A549 (cell line): ENCODE data around the gene ZNF24. TPM values are rescaled to one million over a fixed set of nuclear protein-coding genes. Genes with fewer than 3 reads are reported as not detected.

Experiments
- ATAC-seq, 2 experiments: fragments of 200-7000 bp in 1 of 2; fragments of >200 bp in 1 of 2; cut with Nextera tagmentation in 1 of 2; cut with Tn5 transposase in 1 of 2; 3 replicates each; pipeline versions ENCODE4 v1.8.0 to v1.9.1; 2018 to 2020; ENCODE audit warnings: mild to moderate bottlenecking in 1 of 2, moderate library complexity in 1 of 2
- CTCF ChIA-PET: fragments of 300-600 bp; sonication (Branson Sonifier 250); formaldehyde crosslinking; extraction: SDS; loops from one replicate; lab custom pipeline; 2021; ENCODE audit warnings: antibody characterized with exemption, inconsistent platforms; lab: Yijun Ruan, JAX
- POLR2A ChIA-PET: fragments of 350-600 bp; formaldehyde crosslinking; extraction: SDS; loops from one replicate; lab custom pipeline; 2021; ENCODE audit warnings: antibody characterized with exemption, inconsistent platforms; lab: Yijun Ruan, JAX
- DNase-seq, 2 experiments: peaks; one replicate each; pipeline versions ENCODE4 v3.0.0 to v3.0.0-alpha.2; 2011 to 2016; ENCODE audit warnings: low read depth in 1 of 2, low spot score in 1 of 2
- FAIRE-seq: peaks from 2 replicates; lab custom pipeline; 2011; peaks lifted over from hg19 to GRCh38; lab: Jason Lieb, UNC
- H3K27ac ChIP-seq, 2 experiments: fragments of >200 bp; sonication (Bioruptor Twin); formaldehyde crosslinking; 3 replicates each; pipeline ENCODE4 v1.5.1; 2016 to 2017
- H3K4me1 ChIP-seq: fragments of >200 bp; sonication (Bioruptor Twin); formaldehyde crosslinking; 3 replicates; pipeline ENCODE4 v1.6.1; 2016
- H3K4me2 ChIP-seq: fragments of >200 bp; sonication (Bioruptor Twin); formaldehyde crosslinking; 3 replicates; pipeline ENCODE4 v1.6.1; 2016
- H3K4me3 ChIP-seq: fragments of >200 bp; sonication (Bioruptor Twin); formaldehyde crosslinking; 3 replicates; pipeline ENCODE4 v1.5.1; 2016
- H3K9me3 ChIP-seq: fragments of >200 bp; sonication (Bioruptor Twin); formaldehyde crosslinking; 3 replicates; pipeline ENCODE4 v1.6.1; 2016
- CBX2 ChIP-seq: fragments of 200-600 bp; sonication (generic); IDR thresholded peaks from 2 replicates; pipeline ENCODE4 v1.6.1; 2016; ENCODE audit warnings: low read depth, mild to moderate bottlenecking, borderline replicate concordance
- CEBPB ChIP-seq, 2 experiments: fragments of >200 bp in 1 of 2; sonication (Bioruptor Twin) in 1 of 2; formaldehyde crosslinking in 1 of 2; IDR thresholded peaks; 2 replicates each; pipeline ENCODE4 v1.6.1; 2012 to 2016
- HEYL ChIP-seq: fragments of 250-450 bp; sonication (Bioruptor Pico); IDR thresholded peaks from 2 replicates; pipeline ENCODE4 v1.8.0; 2021; ENCODE audit warnings: mild to moderate bottlenecking, moderate library complexity
- HOXB5 ChIP-seq: fragments of 250-450 bp; sonication (Bioruptor Pico); IDR thresholded peaks from 2 replicates; pipeline ENCODE4 v1.5.0; 2020; ENCODE audit warnings: mild to moderate bottlenecking, moderate library complexity
- KDM1A ChIP-seq: fragments of 200-600 bp; sonication (generic); IDR thresholded peaks from 2 replicates; pipeline ENCODE4 v1.6.1; 2016; ENCODE audit warnings: low read depth, mild to moderate bottlenecking
- MAFK ChIP-seq: fragments of 450-650 bp; IDR thresholded peaks from 2 replicates; pipeline ENCODE4 v1.6.1; 2014; ENCODE audit not compliant: partially characterized antibody
- NFE2L2 ChIP-seq: fragments of 150-350 bp; conservative IDR thresholded peaks from 2 replicates; pipeline ENCODE4 v1.6.1; 2014; ENCODE audit warnings: low read length
- POLR2A ChIP-seq: IDR thresholded peaks from 2 replicates; pipeline ENCODE4 v1.6.1; 2012; ENCODE audit warnings: mild to moderate bottlenecking, low read length
- RAD21 ChIP-seq, 2 experiments: fragments of >200 bp in 1 of 2; sonication (Bioruptor Twin) in 1 of 2; formaldehyde crosslinking in 1 of 2; IDR thresholded peaks in 1 of 2; conservative IDR thresholded peaks in 1 of 2; 2 replicates in 1 of 2; 3 replicates in 1 of 2; pipeline ENCODE4 v1.6.1; 2012 to 2018; ENCODE audit warnings: inconsistent platforms in 1 of 2
- RARB ChIP-seq: fragments of 250-450 bp; sonication (Bioruptor Pico); IDR thresholded peaks from 2 replicates; pipeline ENCODE4 v1.8.0; 2021; ENCODE audit warnings: mild to moderate bottlenecking, moderate library complexity
- RNF2 ChIP-seq: fragments of 200-600 bp; sonication (generic); IDR thresholded peaks from 2 replicates; pipeline ENCODE4 v1.6.1; 2016; ENCODE audit warnings: low read depth, mild to moderate bottlenecking, antibody characterized with exemption, moderate library complexity, borderline replicate concordance
- ZSCAN20 ChIP-seq: fragments of 250-450 bp; sonication (Bioruptor Pico); IDR thresholded peaks from 2 replicates; pipeline ENCODE4 v1.8.0; 2022; ENCODE audit warnings: mild to moderate bottlenecking, moderate library complexity
- WGBS: methylation state at CpG from one replicate; pipeline ENCODE4 v1.1.6; 2017; ENCODE audit errors: missing lambda C conversion rate; 5-methylcytosine and 5-hydroxymethylcytosine counted together
- polyA plus RNA-seq, 4 experiments: library from polyadenylated mRNA; depleted of rRNA in 3 of 4; stranded (reverse); fragments of >200 nt; fragmentation: RNase III in 1 of 4; extraction: RNeasy Plus Mini Kit Qiagen cat#74134 plus additional on column Dnase treatment in 1 of 4; gene quantifications; 2 replicates in 3 of 4; 3 replicates in 1 of 4; pipeline ENCODE4 v1.2.3, GENCODE V29; 2011 to 2017
- TF ChIP-seq, protein P1 (sequence below): fragments of 200-600 bp; sonication (generic); IDR thresholded peaks from 2 replicates; pipeline ENCODE4 v1.6.1; 2016; ENCODE audit warnings: antibody characterized with exemption, mild to moderate bottlenecking, moderate library complexity
- TF ChIP-seq, protein P2 (sequence below): fragments of >200 bp; sonication (Bioruptor Twin); formaldehyde crosslinking; IDR thresholded peaks from 3 replicates; pipeline ENCODE4 v1.6.1; 2016
- TF ChIP-seq, protein P3 (sequence below): fragments of 250-450 bp; sonication (Bioruptor Pico); IDR thresholded peaks from 2 replicates; pipeline ENCODE4 v1.5.0; 2020; ENCODE audit warnings: low read depth, mild to moderate bottlenecking, moderate library complexity

Gene ZNF24
- polyA plus RNA-seq, 2 of the 4 experiments (the other 2 are of a cell fraction) = 15.1 to 28.4 TPM

DNA sequence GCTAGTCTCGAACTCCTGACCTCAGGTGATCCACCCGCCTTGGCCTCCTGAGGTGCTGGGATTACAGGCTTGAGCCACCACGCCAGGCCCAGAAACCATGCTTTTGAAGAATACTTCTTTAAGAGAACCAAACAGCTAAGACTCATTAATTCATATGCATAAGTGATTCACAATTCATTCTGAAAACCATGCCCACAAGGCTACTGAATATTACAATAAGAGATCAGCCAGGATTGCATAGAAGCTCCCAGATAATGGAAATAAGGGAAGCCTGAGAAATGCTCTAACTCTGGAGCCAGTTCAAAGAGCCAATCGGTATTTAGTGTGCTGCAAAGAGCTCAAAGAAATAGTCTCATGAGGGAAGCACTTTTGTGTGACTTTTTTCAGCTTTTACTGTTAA lies 30.5 kb upstream of the ZNF24 start:
- 86% methylated on average over 4 of the region's 4 CpGs for WGBS
- Histone ChIP-seq H3K4me2 (no peak overlapping the region), H3K9me3 (no peaks in the 10 kb centered on the region), H3K27ac (no peak overlapping the region), H3K4me3 (no peak overlapping the region), H3K4me1 (no peaks in the 10 kb centered on the region)
- TF ChIP-seq RNF2 (no peak), KDM1A (no peak), HEYL (no peak), ZSCAN20 (CRISPR knock-in tag) (no peak), NFE2L2 (no peak), HOXB5 (no peak), RAD21 (conservative IDR thresholded peaks at IDR 0.05 in 1 of 2, IDR thresholded peaks at IDR 0.05 in 1 of 2) (no peak), CBX2 (no peak), RARB (no peak), CEBPB (IDR thresholded peaks at IDR 0.05) (no peak)
- TF ChIP-seq, protein P1, sequence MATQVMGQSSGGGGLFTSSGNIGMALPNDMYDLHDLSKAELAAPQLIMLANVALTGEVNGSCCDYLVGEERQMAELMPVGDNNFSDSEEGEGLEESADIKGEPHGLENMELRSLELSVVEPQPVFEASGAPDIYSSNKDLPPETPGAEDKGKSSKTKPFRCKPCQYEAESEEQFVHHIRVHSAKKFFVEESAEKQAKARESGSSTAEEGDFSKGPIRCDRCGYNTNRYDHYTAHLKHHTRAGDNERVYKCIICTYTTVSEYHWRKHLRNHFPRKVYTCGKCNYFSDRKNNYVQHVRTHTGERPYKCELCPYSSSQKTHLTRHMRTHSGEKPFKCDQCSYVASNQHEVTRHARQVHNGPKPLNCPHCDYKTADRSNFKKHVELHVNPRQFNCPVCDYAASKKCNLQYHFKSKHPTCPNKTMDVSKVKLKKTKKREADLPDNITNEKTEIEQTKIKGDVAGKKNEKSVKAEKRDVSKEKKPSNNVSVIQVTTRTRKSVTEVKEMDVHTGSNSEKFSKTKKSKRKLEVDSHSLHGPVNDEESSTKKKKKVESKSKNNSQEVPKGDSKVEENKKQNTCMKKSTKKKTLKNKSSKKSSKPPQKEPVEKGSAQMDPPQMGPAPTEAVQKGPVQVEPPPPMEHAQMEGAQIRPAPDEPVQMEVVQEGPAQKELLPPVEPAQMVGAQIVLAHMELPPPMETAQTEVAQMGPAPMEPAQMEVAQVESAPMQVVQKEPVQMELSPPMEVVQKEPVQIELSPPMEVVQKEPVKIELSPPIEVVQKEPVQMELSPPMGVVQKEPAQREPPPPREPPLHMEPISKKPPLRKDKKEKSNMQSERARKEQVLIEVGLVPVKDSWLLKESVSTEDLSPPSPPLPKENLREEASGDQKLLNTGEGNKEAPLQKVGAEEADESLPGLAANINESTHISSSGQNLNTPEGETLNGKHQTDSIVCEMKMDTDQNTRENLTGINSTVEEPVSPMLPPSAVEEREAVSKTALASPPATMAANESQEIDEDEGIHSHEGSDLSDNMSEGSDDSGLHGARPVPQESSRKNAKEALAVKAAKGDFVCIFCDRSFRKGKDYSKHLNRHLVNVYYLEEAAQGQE = no peak
- TF ChIP-seq, protein P2, sequence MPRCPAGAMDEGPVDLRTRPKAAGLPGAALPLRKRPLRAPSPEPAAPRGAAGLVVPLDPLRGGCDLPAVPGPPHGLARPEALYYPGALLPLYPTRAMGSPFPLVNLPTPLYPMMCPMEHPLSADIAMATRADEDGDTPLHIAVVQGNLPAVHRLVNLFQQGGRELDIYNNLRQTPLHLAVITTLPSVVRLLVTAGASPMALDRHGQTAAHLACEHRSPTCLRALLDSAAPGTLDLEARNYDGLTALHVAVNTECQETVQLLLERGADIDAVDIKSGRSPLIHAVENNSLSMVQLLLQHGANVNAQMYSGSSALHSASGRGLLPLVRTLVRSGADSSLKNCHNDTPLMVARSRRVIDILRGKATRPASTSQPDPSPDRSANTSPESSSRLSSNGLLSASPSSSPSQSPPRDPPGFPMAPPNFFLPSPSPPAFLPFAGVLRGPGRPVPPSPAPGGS = no peak
- no peak for FAIRE-seq
- no peak for DNase-seq
- no peak for ATAC-seq
- ChIA-PET POLR2A (no interaction called here), CTCF (interaction anchor here (2.0 kb wide), 1 partner anchor 12 kb away, joined by 6 read pairs; no protein-coding TSS in a partner anchor)

DNA sequence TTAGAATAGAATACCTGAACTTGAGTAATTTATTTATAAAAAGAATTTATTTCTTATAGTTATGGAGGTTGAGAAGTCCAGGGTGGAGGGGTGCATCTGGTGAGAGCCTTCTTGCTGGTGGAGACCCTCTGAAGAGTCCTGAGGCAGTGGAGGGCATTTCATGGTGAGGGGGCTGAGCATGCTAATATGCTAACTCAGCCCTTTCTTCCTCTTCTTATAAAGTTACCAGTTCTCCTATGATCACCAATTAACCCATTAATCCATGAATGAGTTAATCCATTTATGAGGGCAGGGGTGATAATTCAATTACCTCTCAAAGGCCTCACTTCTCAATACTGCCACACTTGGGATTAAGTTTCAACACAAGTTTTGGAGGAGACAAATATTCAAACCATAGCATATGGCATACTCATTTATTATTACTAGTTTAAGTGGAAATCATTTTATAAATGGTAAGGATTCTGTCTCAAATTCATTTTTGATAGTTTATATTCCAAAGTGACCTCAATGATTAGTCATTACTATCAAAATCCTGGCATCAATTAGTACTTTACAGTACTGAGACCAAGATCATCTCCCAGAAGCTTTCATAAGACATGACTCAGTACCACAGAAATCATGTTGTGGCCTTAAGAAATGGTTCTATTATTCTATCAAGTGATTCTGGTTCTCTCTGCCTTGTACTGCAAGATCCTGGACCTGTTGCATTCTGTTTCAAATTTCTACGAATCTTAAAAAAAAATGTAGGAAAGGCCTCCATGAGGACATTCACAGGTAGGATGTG lies 27.4 kb upstream of the ZNF24 start:
- DNase-seq (no peak), ATAC-seq (no peak), FAIRE-seq (no peak)
- no peaks in the 10 kb centered on the region for H3K4me1 ChIP-seq
- CTCF ChIA-PET = no interaction called here
- no peak overlapping the region for H3K27ac ChIP-seq
- H3K4me3 ChIP-seq = no peak overlapping the region
- 53% methylated on average over 1 of the region's 1 CpG for WGBS
- H3K4me2 ChIP-seq = no peak overlapping the region
- no peak for TF ChIP-seq POLR2A
- TF ChIP-seq HOXB5 = no peak
- TF ChIP-seq, protein P2 = no peak
- peak; percentile 66 for TF ChIP-seq MAFK
- TF ChIP-seq, protein P3, sequence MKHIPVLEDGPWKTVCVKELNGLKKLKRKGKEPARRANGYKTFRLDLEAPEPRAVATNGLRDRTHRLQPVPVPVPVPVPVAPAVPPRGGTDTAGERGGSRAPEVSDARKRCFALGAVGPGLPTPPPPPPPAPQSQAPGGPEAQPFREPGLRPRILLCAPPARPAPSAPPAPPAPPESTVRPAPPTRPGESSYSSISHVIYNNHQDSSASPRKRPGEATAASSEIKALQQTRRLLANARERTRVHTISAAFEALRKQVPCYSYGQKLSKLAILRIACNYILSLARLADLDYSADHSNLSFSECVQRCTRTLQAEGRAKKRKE (CRISPR knock-in tag) = no peak
- POLR2A ChIA-PET = no interaction called here
- H3K9me3 ChIP-seq = no peaks in the 10 kb centered on the region
